Midbrain (tissue), 1 donor: ENCODE measurements around the gene OR52N1.
A peak's percentile ranks its signal among the peaks of the same experiment; 100 is the strongest.

Experiments
- DNase-seq: peaks from one replicate; lab custom pipeline; 2025; lab: John Stamatoyannopoulos, UW

Gene OR52N1

GRCh38 chr11:5791165-5791564, at the start of gene OR52N1:
OR52N1 (minus strand) TSS chr11:5791265; CDS start chr11:5788816, 2,449 bp downstream.
- no peak for DNase-seq

- DNase-seq = no peak
Observed at GRCh38 chr11:5837695-5838094, 46.6 kb upstream of the OR52N1 start.

GRCh38 chr11:5833446-5833845, 42.4 kb upstream of the OR52N1 start:
- DNase-seq = no peak

GRCh38 chr11:5831196-5831829, 40.2 kb upstream of the OR52N1 start:
- DNase-seq = no peak

- DNase-seq = no peak
Observed at GRCh38 chr11:5818245-5818886, 27.3 kb upstream of the OR52N1 start.

- no peak for DNase-seq
Observed at GRCh38 chr11:5815534-5815933, 24.5 kb upstream of the OR52N1 start.

GRCh38 chr11:5809905-5810795, 19.1 kb upstream of the OR52N1 start:
- no peak for DNase-seq

- no peak for DNase-seq
Observed at GRCh38 chr11:5809122-5809519, 18.1 kb upstream of the OR52N1 start.

GRCh38 chr11:5808500-5809121, 17.5 kb upstream of the OR52N1 start, which contains the start of gene OR52N2:
OR52N2 (plus strand) TSS chr11:5808924; CDS start chr11:5820336, 11,412 bp downstream.
- DNase-seq = peak; percentile 79

GRCh38 chr11:5807580-5807979, 16.5 kb upstream of the OR52N1 start:
- DNase-seq = no peak

GRCh38 chr11:5803982-5804381, 12.9 kb upstream of the OR52N1 start:
- no peak for DNase-seq

GRCh38 chr11:5796541-5796940, 5.5 kb upstream of the OR52N1 start:
- no peak for DNase-seq

- DNase-seq = no peak
Observed at GRCh38 chr11:5783255-5783654, 7.8 kb downstream of the OR52N1 start, which contains the start of gene OR52N5. OR52N5 (minus strand) TSS chr11:5783355; CDS start chr11:5778634, 4,721 bp downstream.

- no peak for DNase-seq
Observed at GRCh38 chr11:5767056-5767455, 24.0 kb downstream of the OR52N1 start.

- DNase-seq = no peak
Observed at GRCh38 chr11:5753943-5754342, 37.1 kb downstream of the OR52N1 start, which contains the start of gene OR52N4. OR52N4 (plus strand) TSS chr11:5754243; CDS start chr11:5754741, 498 bp downstream.

- DNase-seq = no peak
Observed at GRCh38 chr11:5749836-5750235, 41.2 kb downstream of the OR52N1 start.

- no peak for DNase-seq
Observed at GRCh38 chr11:5746614-5747013, 44.5 kb downstream of the OR52N1 start.

GRCh38 chr11:5738431-5738830, 52.6 kb downstream of the OR52N1 start:
- DNase-seq = no peak

GRCh38 chr11:5737670-5738392, 53.2 kb downstream of the OR52N1 start:
- DNase-seq = no peak

GRCh38 chr11:5737091-5737490, 54.0 kb downstream of the OR52N1 start:
- DNase-seq = no peak
